ENCODE data around the gene SHISA3.

The SHISA3 gene

DNA sequence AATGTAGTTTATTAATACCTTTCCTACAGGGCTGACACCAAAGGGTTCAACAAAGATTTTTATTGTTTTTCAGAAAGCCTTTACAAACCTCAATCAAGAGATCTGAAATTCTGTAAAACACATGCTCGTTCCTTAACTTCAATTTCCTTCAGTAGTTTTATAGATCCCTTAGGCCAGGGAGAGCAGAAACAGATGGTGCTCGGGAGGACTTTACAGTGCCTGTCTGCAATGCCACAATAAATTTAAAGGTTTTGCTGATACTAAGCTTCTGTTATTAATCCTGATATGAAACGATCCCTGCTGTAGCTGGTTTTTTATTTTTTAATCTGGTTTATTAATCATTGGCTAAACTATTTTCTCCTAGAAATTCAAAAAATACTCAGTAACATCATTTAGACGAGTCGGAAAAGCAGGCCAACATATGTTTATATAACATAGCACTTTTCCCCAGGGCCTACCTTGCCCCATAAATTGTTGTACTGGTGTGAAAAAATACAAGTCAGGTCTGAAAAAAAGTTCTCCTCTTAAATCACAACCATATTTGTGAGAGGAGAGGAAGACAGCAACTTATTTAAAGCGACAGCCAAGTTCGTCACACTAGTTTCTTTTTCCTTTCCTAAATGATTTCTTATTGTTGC, 39.8 kb downstream of the SHISA3 start:
- no peak for TF ChIP-seq ZNF777 (tag by site-specific recombination; IDR thresholded peaks at IDR 0.05; ENCODE audit: borderline replicate concordance)
- TF ChIP-seq, protein P1, sequence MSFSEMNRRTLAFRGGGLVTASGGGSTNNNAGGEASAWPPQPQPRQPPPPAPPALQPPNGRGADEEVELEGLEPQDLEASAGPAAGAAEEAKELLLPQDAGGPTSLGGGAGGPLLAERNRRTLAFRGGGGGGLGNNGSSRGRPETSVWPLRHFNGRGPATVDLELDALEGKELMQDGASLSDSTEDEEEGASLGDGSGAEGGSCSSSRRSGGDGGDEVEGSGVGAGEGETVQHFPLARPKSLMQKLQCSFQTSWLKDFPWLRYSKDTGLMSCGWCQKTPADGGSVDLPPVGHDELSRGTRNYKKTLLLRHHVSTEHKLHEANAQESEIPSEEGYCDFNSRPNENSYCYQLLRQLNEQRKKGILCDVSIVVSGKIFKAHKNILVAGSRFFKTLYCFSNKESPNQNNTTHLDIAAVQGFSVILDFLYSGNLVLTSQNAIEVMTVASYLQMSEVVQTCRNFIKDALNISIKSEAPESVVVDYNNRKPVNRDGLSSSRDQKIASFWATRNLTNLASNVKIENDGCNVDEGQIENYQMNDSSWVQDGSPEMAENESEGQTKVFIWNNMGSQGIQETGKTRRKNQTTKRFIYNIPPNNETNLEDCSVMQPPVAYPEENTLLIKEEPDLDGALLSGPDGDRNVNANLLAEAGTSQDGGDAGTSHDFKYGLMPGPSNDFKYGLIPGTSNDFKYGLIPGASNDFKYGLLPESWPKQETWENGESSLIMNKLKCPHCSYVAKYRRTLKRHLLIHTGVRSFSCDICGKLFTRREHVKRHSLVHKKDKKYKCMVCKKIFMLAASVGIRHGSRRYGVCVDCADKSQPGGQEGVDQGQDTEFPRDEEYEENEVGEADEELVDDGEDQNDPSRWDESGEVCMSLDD (tag by site-specific recombination; IDR thresholded peaks at IDR 0.05): no peak
- TF ChIP-seq, protein P2, sequence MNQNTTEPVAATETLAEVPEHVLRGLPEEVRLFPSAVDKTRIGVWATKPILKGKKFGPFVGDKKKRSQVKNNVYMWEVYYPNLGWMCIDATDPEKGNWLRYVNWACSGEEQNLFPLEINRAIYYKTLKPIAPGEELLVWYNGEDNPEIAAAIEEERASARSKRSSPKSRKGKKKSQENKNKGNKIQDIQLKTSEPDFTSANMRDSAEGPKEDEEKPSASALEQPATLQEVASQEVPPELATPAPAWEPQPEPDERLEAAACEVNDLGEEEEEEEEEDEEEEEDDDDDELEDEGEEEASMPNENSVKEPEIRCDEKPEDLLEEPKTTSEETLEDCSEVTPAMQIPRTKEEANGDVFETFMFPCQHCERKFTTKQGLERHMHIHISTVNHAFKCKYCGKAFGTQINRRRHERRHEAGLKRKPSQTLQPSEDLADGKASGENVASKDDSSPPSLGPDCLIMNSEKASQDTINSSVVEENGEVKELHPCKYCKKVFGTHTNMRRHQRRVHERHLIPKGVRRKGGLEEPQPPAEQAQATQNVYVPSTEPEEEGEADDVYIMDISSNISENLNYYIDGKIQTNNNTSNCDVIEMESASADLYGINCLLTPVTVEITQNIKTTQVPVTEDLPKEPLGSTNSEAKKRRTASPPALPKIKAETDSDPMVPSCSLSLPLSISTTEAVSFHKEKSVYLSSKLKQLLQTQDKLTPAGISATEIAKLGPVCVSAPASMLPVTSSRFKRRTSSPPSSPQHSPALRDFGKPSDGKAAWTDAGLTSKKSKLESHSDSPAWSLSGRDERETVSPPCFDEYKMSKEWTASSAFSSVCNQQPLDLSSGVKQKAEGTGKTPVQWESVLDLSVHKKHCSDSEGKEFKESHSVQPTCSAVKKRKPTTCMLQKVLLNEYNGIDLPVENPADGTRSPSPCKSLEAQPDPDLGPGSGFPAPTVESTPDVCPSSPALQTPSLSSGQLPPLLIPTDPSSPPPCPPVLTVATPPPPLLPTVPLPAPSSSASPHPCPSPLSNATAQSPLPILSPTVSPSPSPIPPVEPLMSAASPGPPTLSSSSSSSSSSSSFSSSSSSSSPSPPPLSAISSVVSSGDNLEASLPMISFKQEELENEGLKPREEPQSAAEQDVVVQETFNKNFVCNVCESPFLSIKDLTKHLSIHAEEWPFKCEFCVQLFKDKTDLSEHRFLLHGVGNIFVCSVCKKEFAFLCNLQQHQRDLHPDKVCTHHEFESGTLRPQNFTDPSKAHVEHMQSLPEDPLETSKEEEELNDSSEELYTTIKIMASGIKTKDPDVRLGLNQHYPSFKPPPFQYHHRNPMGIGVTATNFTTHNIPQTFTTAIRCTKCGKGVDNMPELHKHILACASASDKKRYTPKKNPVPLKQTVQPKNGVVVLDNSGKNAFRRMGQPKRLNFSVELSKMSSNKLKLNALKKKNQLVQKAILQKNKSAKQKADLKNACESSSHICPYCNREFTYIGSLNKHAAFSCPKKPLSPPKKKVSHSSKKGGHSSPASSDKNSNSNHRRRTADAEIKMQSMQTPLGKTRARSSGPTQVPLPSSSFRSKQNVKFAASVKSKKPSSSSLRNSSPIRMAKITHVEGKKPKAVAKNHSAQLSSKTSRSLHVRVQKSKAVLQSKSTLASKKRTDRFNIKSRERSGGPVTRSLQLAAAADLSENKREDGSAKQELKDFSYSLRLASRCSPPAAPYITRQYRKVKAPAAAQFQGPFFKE (tag by site-specific recombination; IDR thresholded peaks at IDR 0.05; ENCODE audit: borderline replicate concordance): no peak
- TF ChIP-seq ZNF48 (tag by site-specific recombination; IDR thresholded peaks at IDR 0.05): no peak
- TF ChIP-seq, protein P3, sequence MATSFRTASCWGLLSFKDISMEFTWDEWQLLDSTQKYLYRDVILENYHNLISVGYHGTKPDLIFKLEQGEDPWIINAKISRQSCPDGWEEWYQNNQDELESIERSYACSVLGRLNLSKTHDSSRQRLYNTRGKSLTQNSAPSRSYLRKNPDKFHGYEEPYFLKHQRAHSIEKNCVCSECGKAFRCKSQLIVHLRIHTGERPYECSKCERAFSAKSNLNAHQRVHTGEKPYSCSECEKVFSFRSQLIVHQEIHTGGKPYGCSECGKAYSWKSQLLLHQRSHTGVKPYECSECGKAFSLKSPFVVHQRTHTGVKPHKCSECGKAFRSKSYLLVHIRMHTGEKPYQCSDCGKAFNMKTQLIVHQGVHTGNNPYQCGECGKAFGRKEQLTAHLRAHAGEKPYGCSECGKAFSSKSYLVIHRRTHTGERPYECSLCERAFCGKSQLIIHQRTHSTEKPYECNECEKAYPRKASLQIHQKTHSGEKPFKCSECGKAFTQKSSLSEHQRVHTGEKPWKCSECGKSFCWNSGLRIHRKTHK (tag by site-specific recombination; IDR thresholded peaks at IDR 0.05): no peak
- no peak for TF ChIP-seq HOXC10 (CRISPR knock-in tag; IDR thresholded peaks at IDR 0.05)
- no peak for TF ChIP-seq ZNF549 (tag by site-specific recombination; IDR thresholded peaks at IDR 0.05)
- no peak for TF ChIP-seq ZNF292 (tag by site-specific recombination; IDR thresholded peaks at IDR 0.05; ENCODE audit: borderline replicate concordance, low read depth)
- no peak for TF ChIP-seq ZNF157 (tag by site-specific recombination; IDR thresholded peaks at IDR 0.05)
- TF ChIP-seq ZNF433 (tag by site-specific recombination; IDR thresholded peaks at IDR 0.05; ENCODE audit: low read depth): no peak
- TF ChIP-seq SCRT2 (tag by site-specific recombination; IDR thresholded peaks at IDR 0.05): no peak
- no peak for TF ChIP-seq ZBTB11 (tag by site-specific recombination; conservative IDR thresholded peaks at IDR 0.05; ENCODE audit: low read depth)
- no peak for TF ChIP-seq ZNF558 (tag by site-specific recombination; IDR thresholded peaks at IDR 0.05)
- no peak for TF ChIP-seq ZNF585B (tag by site-specific recombination; IDR thresholded peaks at IDR 0.05)
- TF ChIP-seq ZNF621 (tag by site-specific recombination; IDR thresholded peaks at IDR 0.05): no peak
- no peak for TF ChIP-seq ZNF140 (tag by site-specific recombination; IDR thresholded peaks at IDR 0.05)
- no peak for TF ChIP-seq WT1 (tag by site-specific recombination; IDR thresholded peaks at IDR 0.05)
- no peak for TF ChIP-seq ZNF423 (tag by site-specific recombination; IDR thresholded peaks at IDR 0.05)
- no peak for TF ChIP-seq ZNF654 (tag by site-specific recombination; IDR thresholded peaks at IDR 0.05; ENCODE audit: low read depth)
- no peak for TF ChIP-seq ZNF610 (tag by site-specific recombination; IDR thresholded peaks at IDR 0.05; ENCODE audit: borderline replicate concordance)
- Histone ChIP-seq H3K27ac (ENCODE audit: extremely low read depth, low read depth, low read length) (no peak overlapping the region), H3K9me3 (ENCODE audit: control insufficient read depth, insufficient read depth, low read depth, low read length) (no peaks in the 10 kb centered on the region), H3K36me3 (ENCODE audit: control insufficient read depth in 2 of 2, insufficient read depth in 1 of 2, low read length in 2 of 2) (no peaks in the 10 kb centered on the region), H3K4me1 (ENCODE audit: control insufficient read depth, insufficient read depth, low read length) (no peaks in the 10 kb centered on the region), H3K4me3 (ENCODE audit: low read depth, low read length) (no peak overlapping the region)
- ChIA-PET POLR2A (no interaction called here), CTCF (no interaction called here)
